Cardiac muscle cell (in vitro differentiated cells and primary cell): ENCODE results near the gene CLEC6A. TPM values are rescaled to one million over a fixed set of nuclear protein-coding genes. Genes with fewer than 3 reads are reported as not detected.

Source experiments
- DNase-seq, 2 donors: peaks; one replicate each; pipeline versions ENCODE4 v3.0.0 to v3.0.0-alpha.2; 2010 to 2017; ENCODE audit warnings: low read depth in 1 of 2, low spot score in 1 of 2
- H3K27ac ChIP-seq: fragments of 200-600 bp; sonication (generic); 2 replicates; pipeline ENCODE4 v1.5.1; 2016
- H3K27me3 ChIP-seq: fragments of 200-600 bp; sonication (generic); 2 replicates; pipeline ENCODE4 v1.6.0; 2016; ENCODE audit warnings: control low read depth
- H3K36me3 ChIP-seq: fragments of 200-600 bp; sonication (generic); 2 replicates; pipeline ENCODE4 v1.5.1; 2016; ENCODE audit warnings: control low read depth
- H3K4me1 ChIP-seq: fragments of 200-600 bp; sonication (generic); 2 replicates; pipeline ENCODE4 v1.8.1; 2017; ENCODE audit warnings: low read depth, mild to moderate bottlenecking, mixed run types
- H3K4me3 ChIP-seq: fragments of 200-600 bp; sonication (generic); 2 replicates; pipeline ENCODE4 v1.5.1; 2016; ENCODE audit warnings: mild to moderate bottlenecking
- H3K9me3 ChIP-seq: fragments of 200-600 bp; sonication (generic); 2 replicates; pipeline ENCODE4 v1.5.1; 2017; ENCODE audit warnings: low read depth, mild to moderate bottlenecking, control low read depth
- CTCF ChIP-seq: IDR thresholded peaks from 2 replicates; pipeline ENCODE4 v1.5.1; 2012; ENCODE audit warnings: low read depth, mild to moderate bottlenecking, low read length
- polyA plus RNA-seq: library from polyadenylated mRNA; unstranded; fragments of >200 nt; fragmentation: Nextera tagmentation; extraction: Ambion mirVana; gene quantifications from 2 replicates; pipeline ENCODE4 v1.2.1, GENCODE V29; 2016
- total RNA-seq: library from RNA; depleted of rRNA; stranded (reverse); fragments of >200 nt; gene quantifications from 2 replicates; pipeline ENCODE4 v1.2.3, GENCODE V29; 2016

CLEC6A gene
- total and polyA plus RNA-seq, 2 experiments from 2014 or later, result 0.21 TPM; not detected in 1

- H3K27me3 ChIP-seq, result no peaks in the 10 kb centered on the region
- no peaks in the 10 kb centered on the region for H3K36me3 ChIP-seq
- no peaks in the 10 kb centered on the region for H3K9me3 ChIP-seq
- H3K27ac ChIP-seq, result no peak overlapping the region
- H3K4me1 ChIP-seq, result peaks cover 7% of the 10 kb centered on the region
- H3K4me3 ChIP-seq, result no peak overlapping the region
- peak in 1 of 2 donors; percentile 6 for DNase-seq
- no peak for TF ChIP-seq CTCF
Observed at GRCh38 chr12:8508910-8509841, 53.4 kb downstream of the CLEC6A start.

- Histone ChIP-seq H3K27me3 (no peaks in the 10 kb centered on the region), H3K36me3 (no peaks in the 10 kb centered on the region), H3K4me1 (peaks cover 2% of the 10 kb centered on the region), H3K4me3 (no peak within 1 kb of the TSS), H3K9me3 (no peaks in the 10 kb centered on the region), H3K27ac (no peak within 1 kb of the TSS)
- DNase-seq, result no peak
- no peak for TF ChIP-seq CTCF
Observed at GRCh38 chr12:8513256-8513655, 57.5 kb downstream of the CLEC6A start, which contains the start of gene CLEC4D. CLEC4D (plus strand) TSS chr12:8513503; CDS start chr12:8513733, 230 bp downstream.

- H3K9me3 ChIP-seq, result no peaks in the 10 kb centered on the region
- no peaks in the 10 kb centered on the region for H3K4me1 ChIP-seq
- H3K36me3 ChIP-seq, result no peaks in the 10 kb centered on the region
- no peak overlapping the region for H3K4me3 ChIP-seq
- no peaks in the 10 kb centered on the region for H3K27me3 ChIP-seq
- DNase-seq, result no peak
- no peak for TF ChIP-seq CTCF
- H3K27ac ChIP-seq, result no peak overlapping the region
Observed at GRCh38 chr12:8517971-8518370, 62.2 kb downstream of the CLEC6A start.

DNA sequence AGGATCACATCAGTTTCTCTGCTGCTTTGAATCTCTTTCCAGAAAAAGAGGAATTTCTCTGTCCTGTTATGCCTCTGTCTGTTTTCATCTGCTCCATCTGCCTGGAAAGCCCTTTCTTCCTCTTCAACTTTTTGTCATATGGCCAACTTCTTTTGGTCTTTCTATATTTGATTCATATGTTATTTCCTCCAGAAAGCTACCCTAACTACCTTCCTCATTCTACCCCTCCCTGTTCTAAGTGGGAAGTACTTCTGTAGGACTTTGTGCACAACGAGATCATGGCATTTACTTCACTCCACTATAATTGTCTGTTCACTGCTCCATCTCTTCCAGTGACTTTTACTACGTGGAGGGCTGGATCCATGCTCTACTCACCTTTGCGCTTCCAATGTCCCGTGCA is 63.4 kb downstream of the CLEC6A start:
- TF ChIP-seq CTCF, result no peak
- no peak overlapping the region for H3K27ac ChIP-seq
- no peak for DNase-seq
- no peaks in the 10 kb centered on the region for H3K9me3 ChIP-seq
- no peaks in the 10 kb centered on the region for H3K36me3 ChIP-seq
- H3K4me1 ChIP-seq, result no peaks in the 10 kb centered on the region
- no peaks in the 10 kb centered on the region for H3K27me3 ChIP-seq
- H3K4me3 ChIP-seq, result no peak overlapping the region

- Histone ChIP-seq H3K4me3 (no peak overlapping the region), H3K9me3 (no peaks in the 10 kb centered on the region), H3K4me1 (no peaks in the 10 kb centered on the region), H3K36me3 (no peaks in the 10 kb centered on the region), H3K27me3 (no peaks in the 10 kb centered on the region), H3K27ac (no peak overlapping the region)
- DNase-seq, result no peak
- no peak for TF ChIP-seq CTCF
Observed at GRCh38 chr12:8527250-8528130, 71.7 kb downstream of the CLEC6A start.
